Adrenal gland (tissue), 5 donors: Measurements from ENCODE around the gene LEMD1.

Experiments used
- POLR2A ChIP-seq, 2 donors: fragments of 450-650 bp; IDR thresholded peaks; one replicate each; pipeline ENCODE4 v1.6.1; 2017; ENCODE audit warnings: antibody characterized with exemption in 2 of 2, mild to moderate bottlenecking in 2 of 2, moderate library complexity in 1 of 2
- TF ChIP-seq, protein P1 (sequence below), 6 experiments: fragments of 450-650 bp in 4 of 6; fragments of 200-600 bp in 2 of 6; sonication (generic) in 1 of 6; IDR thresholded peaks; 1 replicate in 5 of 6; 2 replicates in 1 of 6; pipeline versions ENCODE4 v1.5.1 to v1.8.0; 2016 to 2021; ENCODE audit warnings: antibody characterized with exemption in 6 of 6, mild to moderate bottlenecking in 2 of 6, moderate library complexity in 1 of 6
- donor health status: DM: no; HTN: no; CAD: no.

- TF ChIP-seq, protein P1, sequence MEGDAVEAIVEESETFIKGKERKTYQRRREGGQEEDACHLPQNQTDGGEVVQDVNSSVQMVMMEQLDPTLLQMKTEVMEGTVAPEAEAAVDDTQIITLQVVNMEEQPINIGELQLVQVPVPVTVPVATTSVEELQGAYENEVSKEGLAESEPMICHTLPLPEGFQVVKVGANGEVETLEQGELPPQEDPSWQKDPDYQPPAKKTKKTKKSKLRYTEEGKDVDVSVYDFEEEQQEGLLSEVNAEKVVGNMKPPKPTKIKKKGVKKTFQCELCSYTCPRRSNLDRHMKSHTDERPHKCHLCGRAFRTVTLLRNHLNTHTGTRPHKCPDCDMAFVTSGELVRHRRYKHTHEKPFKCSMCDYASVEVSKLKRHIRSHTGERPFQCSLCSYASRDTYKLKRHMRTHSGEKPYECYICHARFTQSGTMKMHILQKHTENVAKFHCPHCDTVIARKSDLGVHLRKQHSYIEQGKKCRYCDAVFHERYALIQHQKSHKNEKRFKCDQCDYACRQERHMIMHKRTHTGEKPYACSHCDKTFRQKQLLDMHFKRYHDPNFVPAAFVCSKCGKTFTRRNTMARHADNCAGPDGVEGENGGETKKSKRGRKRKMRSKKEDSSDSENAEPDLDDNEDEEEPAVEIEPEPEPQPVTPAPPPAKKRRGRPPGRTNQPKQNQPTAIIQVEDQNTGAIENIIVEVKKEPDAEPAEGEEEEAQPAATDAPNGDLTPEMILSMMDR (IDR thresholded peaks at IDR 0.05) = no peak
- TF ChIP-seq POLR2A (IDR thresholded peaks at IDR 0.05) = no peak
These were observed 29.9 kb upstream of the LEMD1 start for GRCh38 chr1:205451759-205452164.
